WTC11 (cell line): ENCODE measurements around the gene GNA14. TPM values are rescaled to one million over a fixed set of nuclear protein-coding genes. Genes with fewer than 3 reads are reported as not detected.
A peak's percentile ranks its signal among the peaks of the same experiment; 100 is the strongest.
"Not testable (repeated sequence)": the region's sequence is repeated elsewhere in the genome, so short reads cannot be mapped to it uniquely, and the experiment has no call there.

ENCODE experiments used
- ATAC-seq: fragments of 200-7000 bp; cut with Tn5 transposase; 2 replicates; pipeline ENCODE4 v1.10.0; 2021; ENCODE audit warnings: mild to moderate bottlenecking, moderate library complexity
- CTCF ChIA-PET: fragments of 300-600 bp; sonication (Branson Sonifier 250); formaldehyde crosslinking; loops from one replicate; lab custom pipeline; 2021; ENCODE audit warnings: antibody characterized with exemption; lab: Charles Lee
- POLR2A ChIA-PET: fragments of 350-600 bp; sonication (Branson Sonifier 250); formaldehyde crosslinking; loops from one replicate; lab custom pipeline; 2021; ENCODE audit warnings: antibody characterized with exemption; lab: Charles Lee
- DNase-seq: peaks from one replicate; pipeline ENCODE4 v3.0.0; 2021; ENCODE audit warnings: low spot score
- H3K27ac Mint-ChIP-seq: 2 replicates; pipeline ENCODE4 v1.8.0; 2021; ENCODE audit warnings: mixed read lengths
- H3K27me3 Mint-ChIP-seq: 2 replicates; pipeline ENCODE4 v1.8.0; 2021; ENCODE audit warnings: low read depth, mild to moderate bottlenecking, moderate library complexity, mixed read lengths
- H3K36me3 Mint-ChIP-seq: 2 replicates; pipeline ENCODE4 v1.8.0; 2021; ENCODE audit warnings: mixed read lengths
- H3K4me1 Mint-ChIP-seq: 2 replicates; pipeline ENCODE4 v1.8.0; 2022; ENCODE audit warnings: mixed read lengths
- H3K4me3 Mint-ChIP-seq: 2 replicates; pipeline ENCODE4 v1.8.0; 2021; ENCODE audit warnings: mild to moderate bottlenecking, moderate library complexity, mixed read lengths
- H3K9me3 Mint-ChIP-seq: 2 replicates; pipeline ENCODE4 v1.8.0; 2021; ENCODE audit warnings: mixed read lengths
- AR ChIP-seq: fragments of 250-450 bp; sonication (Bioruptor Pico); IDR thresholded peaks from 2 replicates; pipeline ENCODE4 v1.9.0; 2021; ENCODE audit warnings: mild to moderate bottlenecking
- ATF2 ChIP-seq: sonication (generic); formaldehyde crosslinking; IDR thresholded peaks from 2 replicates; pipeline ENCODE4 v1.8.1; 2022; ENCODE audit warnings: low read depth, missing genetic modification reagents, borderline replicate concordance
- CTCF ChIP-seq: fragments of 200-600 bp; IDR thresholded peaks from 2 replicates; pipeline ENCODE4 v1.8.0; 2022; ENCODE audit warnings: antibody characterized with exemption
- EMX1 ChIP-seq: fragments of 250-450 bp; sonication (Bioruptor Pico); IDR thresholded peaks from 2 replicates; pipeline ENCODE4 v1.8.0; 2021; ENCODE audit warnings: mild to moderate bottlenecking
- ESRRA ChIP-seq: sonication (generic); formaldehyde crosslinking; IDR thresholded peaks from 2 replicates; pipeline ENCODE4 v1.8.1; 2022; ENCODE audit warnings: mild to moderate bottlenecking, missing genetic modification reagents, borderline replicate concordance
- MAX ChIP-seq: sonication (generic); formaldehyde crosslinking; IDR thresholded peaks from 2 replicates; pipeline ENCODE4 v1.8.0; 2022; ENCODE audit warnings: mild to moderate bottlenecking, missing genetic modification reagents
- NFYB ChIP-seq: sonication (generic); formaldehyde crosslinking; conservative IDR thresholded peaks from 2 replicates; pipeline ENCODE4 v1.8.0; 2022; ENCODE audit warnings: low read depth, missing genetic modification reagents
- ZBTB21 ChIP-seq: sonication (generic); formaldehyde crosslinking; IDR thresholded peaks from 2 replicates; pipeline ENCODE4 v1.8.1; 2023; ENCODE audit warnings: mild to moderate bottlenecking, missing genetic modification reagents, borderline replicate concordance
- total RNA-seq: library from RNA; stranded (reverse); gene quantifications from 3 replicates; pipeline ENCODE4 v1.2.3, GENCODE V29; 2021
- TF ChIP-seq, protein P1 (sequence below): sonication (generic); formaldehyde crosslinking; IDR thresholded peaks from 2 replicates; pipeline ENCODE4 v1.8.1; 2023; ENCODE audit warnings: mild to moderate bottlenecking, missing genetic modification reagents, moderate library complexity
- TF ChIP-seq, protein P2 (sequence below): sonication (generic); formaldehyde crosslinking; IDR thresholded peaks from 2 replicates; pipeline ENCODE4 v1.8.1; 2023; ENCODE audit warnings: mild to moderate bottlenecking, missing genetic modification reagents, borderline replicate concordance

Gene GNA14
- total RNA-seq, 1 experiment from 2014 or later: 26.7 TPM

- no peak overlapping the region for H3K4me3 Mint-ChIP-seq
- CTCF ChIA-PET: interaction anchor here (1.8 kb wide), 1 partner anchor 210 kb away, joined by 4 read pairs; no protein-coding TSS in a partner anchor
- TF ChIP-seq, protein P1, sequence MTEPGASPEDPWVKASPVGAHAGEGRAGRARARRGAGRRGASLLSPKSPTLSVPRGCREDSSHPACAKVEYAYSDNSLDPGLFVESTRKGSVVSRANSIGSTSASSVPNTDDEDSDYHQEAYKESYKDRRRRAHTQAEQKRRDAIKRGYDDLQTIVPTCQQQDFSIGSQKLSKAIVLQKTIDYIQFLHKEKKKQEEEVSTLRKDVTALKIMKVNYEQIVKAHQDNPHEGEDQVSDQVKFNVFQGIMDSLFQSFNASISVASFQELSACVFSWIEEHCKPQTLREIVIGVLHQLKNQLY (CRISPR knock-in tag): no peak
- H3K27ac Mint-ChIP-seq: no peak overlapping the region
- peaks cover 67% of the 10 kb centered on the region for H3K4me1 Mint-ChIP-seq
- POLR2A ChIA-PET: no interaction called here
- H3K27me3 Mint-ChIP-seq: peaks cover 24% of the 10 kb centered on the region
- no peaks in the 10 kb centered on the region for H3K36me3 Mint-ChIP-seq
- H3K9me3 Mint-ChIP-seq: no peaks in the 10 kb centered on the region
- DNase-seq: no peak
- ATAC-seq: no peak
These were observed 4.3 kb downstream of the GNA14 start for GRCh38 chr9:77643871-77644270.

GRCh38 chr9:77640741-77641580 is 7.2 kb downstream of the GNA14 start:
- no peak for TF ChIP-seq AR
- TF ChIP-seq EMX1 (CRISPR knock-in tag): no peak
- TF ChIP-seq ATF2: no peak
- no peak for TF ChIP-seq NFYB
- TF ChIP-seq, protein P2, sequence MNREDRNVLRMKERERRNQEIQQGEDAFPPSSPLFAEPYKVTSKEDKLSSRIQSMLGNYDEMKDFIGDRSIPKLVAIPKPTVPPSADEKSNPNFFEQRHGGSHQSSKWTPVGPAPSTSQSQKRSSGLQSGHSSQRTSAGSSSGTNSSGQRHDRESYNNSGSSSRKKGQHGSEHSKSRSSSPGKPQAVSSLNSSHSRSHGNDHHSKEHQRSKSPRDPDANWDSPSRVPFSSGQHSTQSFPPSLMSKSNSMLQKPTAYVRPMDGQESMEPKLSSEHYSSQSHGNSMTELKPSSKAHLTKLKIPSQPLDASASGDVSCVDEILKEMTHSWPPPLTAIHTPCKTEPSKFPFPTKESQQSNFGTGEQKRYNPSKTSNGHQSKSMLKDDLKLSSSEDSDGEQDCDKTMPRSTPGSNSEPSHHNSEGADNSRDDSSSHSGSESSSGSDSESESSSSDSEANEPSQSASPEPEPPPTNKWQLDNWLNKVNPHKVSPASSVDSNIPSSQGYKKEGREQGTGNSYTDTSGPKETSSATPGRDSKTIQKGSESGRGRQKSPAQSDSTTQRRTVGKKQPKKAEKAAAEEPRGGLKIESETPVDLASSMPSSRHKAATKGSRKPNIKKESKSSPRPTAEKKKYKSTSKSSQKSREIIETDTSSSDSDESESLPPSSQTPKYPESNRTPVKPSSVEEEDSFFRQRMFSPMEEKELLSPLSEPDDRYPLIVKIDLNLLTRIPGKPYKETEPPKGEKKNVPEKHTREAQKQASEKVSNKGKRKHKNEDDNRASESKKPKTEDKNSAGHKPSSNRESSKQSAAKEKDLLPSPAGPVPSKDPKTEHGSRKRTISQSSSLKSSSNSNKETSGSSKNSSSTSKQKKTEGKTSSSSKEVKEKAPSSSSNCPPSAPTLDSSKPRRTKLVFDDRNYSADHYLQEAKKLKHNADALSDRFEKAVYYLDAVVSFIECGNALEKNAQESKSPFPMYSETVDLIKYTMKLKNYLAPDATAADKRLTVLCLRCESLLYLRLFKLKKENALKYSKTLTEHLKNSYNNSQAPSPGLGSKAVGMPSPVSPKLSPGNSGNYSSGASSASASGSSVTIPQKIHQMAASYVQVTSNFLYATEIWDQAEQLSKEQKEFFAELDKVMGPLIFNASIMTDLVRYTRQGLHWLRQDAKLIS (CRISPR knock-in tag): no peak
- no peak for TF ChIP-seq ZBTB21
- TF ChIP-seq MAX (CRISPR knock-in tag): no peak
- TF ChIP-seq ESRRA: no peak
- peaks cover 64% of the 10 kb centered on the region for H3K4me1 Mint-ChIP-seq
- H3K27me3 Mint-ChIP-seq: no peaks in the 10 kb centered on the region
- ChIA-PET CTCF (no interaction called here), POLR2A (no interaction called here)
- DNase-seq (no peak), ATAC-seq (no peak)
- H3K4me3 Mint-ChIP-seq: no peak overlapping the region
- H3K9me3 Mint-ChIP-seq: no peaks in the 10 kb centered on the region
- peak overlapping the region; percentile 11; the same call in 1 of the 2 replicates for H3K27ac Mint-ChIP-seq
- H3K36me3 Mint-ChIP-seq: no peaks in the 10 kb centered on the region

- CTCF ChIA-PET: interaction anchor here (0.6 to 3.2 kb wide), 2 partner anchors 15 to 16 kb away, joined by 3 to 9 read pairs; no protein-coding TSS in a partner anchor
- TF ChIP-seq CTCF: no peak
- peaks cover 15% of the 10 kb centered on the region for H3K9me3 Mint-ChIP-seq
- no peak for ATAC-seq
- H3K4me3 Mint-ChIP-seq: no peak overlapping the region
- H3K36me3 Mint-ChIP-seq: peaks cover 17% of the 10 kb centered on the region
- H3K27ac Mint-ChIP-seq: peak overlapping the region; percentile 73; the same call in 1 of the 2 replicates
- H3K4me1 Mint-ChIP-seq: peaks cover 10% of the 10 kb centered on the region
- no peak for DNase-seq
- H3K27me3 Mint-ChIP-seq: no peaks in the 10 kb centered on the region
- POLR2A ChIA-PET: no interaction called here
These were observed 15.5 kb downstream of the GNA14 start for GRCh38 chr9:77632652-77633051.

- DNase-seq, H3K27me3 Mint-ChIP-seq, ATAC-seq, POLR2A ChIA-PET, H3K4me3 Mint-ChIP-seq, CTCF ChIA-PET, H3K27ac Mint-ChIP-seq, H3K4me1 Mint-ChIP-seq: not testable (repeated sequence)
- Mint-ChIP-seq H3K36me3 (peaks cover 50% of the 10 kb centered on the region), H3K9me3 (peaks cover 43% of the 10 kb centered on the region)
These were observed 19.3 kb downstream of the GNA14 start for GRCh38 chr9:77628864-77629263.
